Liver (tissue), 3 donors: ENCODE data around the gene PYHIN1.

Source experiments
- EGR1 ChIP-seq, 2 donors: IDR thresholded peaks; 2 replicates each; pipeline ENCODE4 v1.6.1; 2016 to 2018; ENCODE audit warnings: antibody characterized with exemption in 2 of 2, low read depth in 2 of 2
- HNF4A ChIP-seq, 2 donors: conservative IDR thresholded peaks; 2 replicates each; pipeline ENCODE4 v1.6.1; 2016; ENCODE audit warnings: antibody characterized with exemption in 2 of 2, mild to moderate bottlenecking in 2 of 2
- HNF4G ChIP-seq: IDR thresholded peaks from 2 replicates; pipeline ENCODE4 v1.6.1; 2016; ENCODE audit warnings: antibody characterized with exemption
- JUND ChIP-seq, 2 donors: IDR thresholded peaks; 2 replicates each; pipeline ENCODE4 v1.6.1; 2016; ENCODE audit warnings: antibody characterized with exemption in 2 of 2
- NR2F2 ChIP-seq: IDR thresholded peaks from 2 replicates; pipeline ENCODE4 v1.6.1; 2016; ENCODE audit warnings: antibody characterized with exemption
- SP1 ChIP-seq: IDR thresholded peaks from 2 replicates; pipeline ENCODE4 v1.6.1; 2018; ENCODE audit warnings: antibody characterized with exemption, mild to moderate bottlenecking
- TAF1 ChIP-seq: conservative IDR thresholded peaks from 2 replicates; pipeline ENCODE4 v1.6.1; 2016; ENCODE audit warnings: antibody characterized with exemption, mild to moderate bottlenecking
- YY1 ChIP-seq: IDR thresholded peaks from 2 replicates; pipeline ENCODE4 v1.6.1; 2016; ENCODE audit warnings: antibody characterized with exemption, mild to moderate bottlenecking
- TF ChIP-seq, protein P1 (sequence below): IDR thresholded peaks from 2 replicates; pipeline ENCODE4 v1.6.1; 2016; ENCODE audit warnings: antibody characterized with exemption
- TF ChIP-seq, protein P2 (sequence below): fragments of 150-350 bp; IDR thresholded peaks from 2 replicates; pipeline ENCODE4 v1.5.1; 2017; ENCODE audit warnings: improper control_type of control experiment, low read depth, low read length; ENCODE audit not compliant: missing input control
- TF ChIP-seq, protein P3 (sequence below): IDR thresholded peaks from 2 replicates; pipeline ENCODE4 v1.6.1; 2016; ENCODE audit warnings: antibody characterized with exemption, mild to moderate bottlenecking
- TF ChIP-seq, protein P4 (sequence below): IDR thresholded peaks from 2 replicates; pipeline ENCODE4 v1.6.1; 2016; ENCODE audit warnings: antibody characterized with exemption
- TF ChIP-seq, protein P5 (sequence below): IDR thresholded peaks from 2 replicates; pipeline ENCODE4 v1.6.1; 2016; ENCODE audit warnings: antibody characterized with exemption
- donor health status: healthy.
- donor health status: healthy.

DNA sequence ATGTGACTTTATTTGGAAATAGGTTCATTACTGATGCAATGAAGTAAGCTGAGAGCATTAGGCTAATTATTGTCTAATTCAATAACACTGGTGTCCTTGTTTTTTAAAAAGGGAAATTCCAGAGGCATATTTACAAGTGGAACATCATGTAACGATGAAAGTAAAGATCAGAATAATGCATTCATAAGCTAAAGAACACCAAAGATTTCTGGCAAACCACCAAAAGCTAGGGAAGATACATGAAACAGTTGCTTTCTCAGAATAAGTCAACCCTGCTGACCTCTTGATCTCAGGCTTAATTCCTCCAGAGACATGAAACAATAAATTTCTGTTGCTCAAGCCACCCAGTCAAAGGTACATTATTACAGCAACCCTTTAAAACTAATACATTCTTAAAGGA, 58.1 kb downstream of the PYHIN1 start:
- no peak for TF ChIP-seq YY1
- TF ChIP-seq EGR1 (IDR thresholded peaks at IDR 0.05; ENCODE audit: low read depth in 2 of 2): no peak
- TF ChIP-seq, protein P1, sequence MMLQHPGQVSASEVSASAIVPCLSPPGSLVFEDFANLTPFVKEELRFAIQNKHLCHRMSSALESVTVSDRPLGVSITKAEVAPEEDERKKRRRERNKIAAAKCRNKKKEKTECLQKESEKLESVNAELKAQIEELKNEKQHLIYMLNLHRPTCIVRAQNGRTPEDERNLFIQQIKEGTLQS: no peak
- TF ChIP-seq, protein P2, sequence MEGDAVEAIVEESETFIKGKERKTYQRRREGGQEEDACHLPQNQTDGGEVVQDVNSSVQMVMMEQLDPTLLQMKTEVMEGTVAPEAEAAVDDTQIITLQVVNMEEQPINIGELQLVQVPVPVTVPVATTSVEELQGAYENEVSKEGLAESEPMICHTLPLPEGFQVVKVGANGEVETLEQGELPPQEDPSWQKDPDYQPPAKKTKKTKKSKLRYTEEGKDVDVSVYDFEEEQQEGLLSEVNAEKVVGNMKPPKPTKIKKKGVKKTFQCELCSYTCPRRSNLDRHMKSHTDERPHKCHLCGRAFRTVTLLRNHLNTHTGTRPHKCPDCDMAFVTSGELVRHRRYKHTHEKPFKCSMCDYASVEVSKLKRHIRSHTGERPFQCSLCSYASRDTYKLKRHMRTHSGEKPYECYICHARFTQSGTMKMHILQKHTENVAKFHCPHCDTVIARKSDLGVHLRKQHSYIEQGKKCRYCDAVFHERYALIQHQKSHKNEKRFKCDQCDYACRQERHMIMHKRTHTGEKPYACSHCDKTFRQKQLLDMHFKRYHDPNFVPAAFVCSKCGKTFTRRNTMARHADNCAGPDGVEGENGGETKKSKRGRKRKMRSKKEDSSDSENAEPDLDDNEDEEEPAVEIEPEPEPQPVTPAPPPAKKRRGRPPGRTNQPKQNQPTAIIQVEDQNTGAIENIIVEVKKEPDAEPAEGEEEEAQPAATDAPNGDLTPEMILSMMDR: no peak
- TF ChIP-seq, protein P3, sequence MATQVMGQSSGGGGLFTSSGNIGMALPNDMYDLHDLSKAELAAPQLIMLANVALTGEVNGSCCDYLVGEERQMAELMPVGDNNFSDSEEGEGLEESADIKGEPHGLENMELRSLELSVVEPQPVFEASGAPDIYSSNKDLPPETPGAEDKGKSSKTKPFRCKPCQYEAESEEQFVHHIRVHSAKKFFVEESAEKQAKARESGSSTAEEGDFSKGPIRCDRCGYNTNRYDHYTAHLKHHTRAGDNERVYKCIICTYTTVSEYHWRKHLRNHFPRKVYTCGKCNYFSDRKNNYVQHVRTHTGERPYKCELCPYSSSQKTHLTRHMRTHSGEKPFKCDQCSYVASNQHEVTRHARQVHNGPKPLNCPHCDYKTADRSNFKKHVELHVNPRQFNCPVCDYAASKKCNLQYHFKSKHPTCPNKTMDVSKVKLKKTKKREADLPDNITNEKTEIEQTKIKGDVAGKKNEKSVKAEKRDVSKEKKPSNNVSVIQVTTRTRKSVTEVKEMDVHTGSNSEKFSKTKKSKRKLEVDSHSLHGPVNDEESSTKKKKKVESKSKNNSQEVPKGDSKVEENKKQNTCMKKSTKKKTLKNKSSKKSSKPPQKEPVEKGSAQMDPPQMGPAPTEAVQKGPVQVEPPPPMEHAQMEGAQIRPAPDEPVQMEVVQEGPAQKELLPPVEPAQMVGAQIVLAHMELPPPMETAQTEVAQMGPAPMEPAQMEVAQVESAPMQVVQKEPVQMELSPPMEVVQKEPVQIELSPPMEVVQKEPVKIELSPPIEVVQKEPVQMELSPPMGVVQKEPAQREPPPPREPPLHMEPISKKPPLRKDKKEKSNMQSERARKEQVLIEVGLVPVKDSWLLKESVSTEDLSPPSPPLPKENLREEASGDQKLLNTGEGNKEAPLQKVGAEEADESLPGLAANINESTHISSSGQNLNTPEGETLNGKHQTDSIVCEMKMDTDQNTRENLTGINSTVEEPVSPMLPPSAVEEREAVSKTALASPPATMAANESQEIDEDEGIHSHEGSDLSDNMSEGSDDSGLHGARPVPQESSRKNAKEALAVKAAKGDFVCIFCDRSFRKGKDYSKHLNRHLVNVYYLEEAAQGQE: no peak
- TF ChIP-seq HNF4G: no peak
- TF ChIP-seq TAF1: no peak
- TF ChIP-seq HNF4A (conservative IDR thresholded peaks at IDR 0.05): no peak
- TF ChIP-seq, protein P4, sequence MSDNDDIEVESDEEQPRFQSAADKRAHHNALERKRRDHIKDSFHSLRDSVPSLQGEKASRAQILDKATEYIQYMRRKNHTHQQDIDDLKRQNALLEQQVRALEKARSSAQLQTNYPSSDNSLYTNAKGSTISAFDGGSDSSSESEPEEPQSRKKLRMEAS: no peak
- no peak for TF ChIP-seq SP1
- TF ChIP-seq, protein P5, sequence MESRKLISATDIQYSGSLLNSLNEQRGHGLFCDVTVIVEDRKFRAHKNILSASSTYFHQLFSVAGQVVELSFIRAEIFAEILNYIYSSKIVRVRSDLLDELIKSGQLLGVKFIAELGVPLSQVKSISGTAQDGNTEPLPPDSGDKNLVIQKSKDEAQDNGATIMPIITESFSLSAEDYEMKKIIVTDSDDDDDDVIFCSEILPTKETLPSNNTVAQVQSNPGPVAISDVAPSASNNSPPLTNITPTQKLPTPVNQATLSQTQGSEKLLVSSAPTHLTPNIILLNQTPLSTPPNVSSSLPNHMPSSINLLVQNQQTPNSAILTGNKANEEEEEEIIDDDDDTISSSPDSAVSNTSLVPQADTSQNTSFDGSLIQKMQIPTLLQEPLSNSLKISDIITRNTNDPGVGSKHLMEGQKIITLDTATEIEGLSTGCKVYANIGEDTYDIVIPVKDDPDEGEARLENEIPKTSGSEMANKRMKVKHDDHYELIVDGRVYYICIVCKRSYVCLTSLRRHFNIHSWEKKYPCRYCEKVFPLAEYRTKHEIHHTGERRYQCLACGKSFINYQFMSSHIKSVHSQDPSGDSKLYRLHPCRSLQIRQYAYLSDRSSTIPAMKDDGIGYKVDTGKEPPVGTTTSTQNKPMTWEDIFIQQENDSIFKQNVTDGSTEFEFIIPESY: no peak
- TF ChIP-seq JUND (IDR thresholded peaks at IDR 0.05): no peak
- TF ChIP-seq NR2F2: no peak
